Smooth muscle cell (in vitro differentiated cells): ENCODE results near the gene VDAC1. TPM values are rescaled to one million over a fixed set of nuclear protein-coding genes. Genes with fewer than 3 reads are reported as not detected.

Experiments
- DNase-seq: peaks from one replicate; lab custom pipeline; 2025; ENCODE audit not compliant: unreplicated experiment; lab: John Stamatoyannopoulos, UW
- H2AFZ ChIP-seq: fragments of 200-600 bp; sonication (generic); 2 replicates; pipeline ENCODE4 v1.6.0; 2016; ENCODE audit warnings: antibody characterized with exemption, low read depth, mild to moderate bottlenecking
- H3F3A ChIP-seq: fragments of 200-600 bp; sonication (generic); 2 replicates; pipeline ENCODE4 v1.6.0; 2017; ENCODE audit warnings: antibody characterized with exemption, low read depth
- H3K27ac ChIP-seq: fragments of 200-600 bp; sonication (generic); 2 replicates; pipeline ENCODE4 v1.5.1; 2016; ENCODE audit warnings: low read depth, mild to moderate bottlenecking
- H3K27me3 ChIP-seq: fragments of 200-600 bp; sonication (generic); 2 replicates; pipeline ENCODE4 v1.6.1; 2016; ENCODE audit warnings: low read depth, mild to moderate bottlenecking
- H3K36me3 ChIP-seq: fragments of 200-600 bp; sonication (generic); 2 replicates; pipeline ENCODE4 v1.5.1; 2016; ENCODE audit warnings: low read depth
- H3K4me1 ChIP-seq: fragments of 200-600 bp; sonication (generic); 2 replicates; pipeline ENCODE4 v1.5.1; 2016; ENCODE audit warnings: low read depth
- H3K4me2 ChIP-seq: fragments of 200-600 bp; sonication (generic); 2 replicates; pipeline ENCODE4 v1.6.0; 2016; ENCODE audit warnings: mild to moderate bottlenecking
- H3K4me3 ChIP-seq: fragments of 200-600 bp; sonication (generic); 2 replicates; pipeline ENCODE4 v1.5.1; 2016; ENCODE audit warnings: mild to moderate bottlenecking
- H3K79me2 ChIP-seq: fragments of 200-600 bp; sonication (generic); 2 replicates; pipeline ENCODE4 v1.6.0; 2016; ENCODE audit warnings: low read depth, mild to moderate bottlenecking
- H3K9ac ChIP-seq: fragments of 200-600 bp; sonication (generic); 2 replicates; pipeline ENCODE4 v1.6.0; 2016; ENCODE audit warnings: low read depth
- H3K9me3 ChIP-seq: fragments of 200-600 bp; sonication (generic); replicated peaks from 2 replicates; pipeline ENCODE4 v1.5.1; 2016; ENCODE audit warnings: low read depth
- H4K20me1 ChIP-seq: fragments of 200-600 bp; sonication (generic); 2 replicates; pipeline ENCODE4 v1.6.0; 2016; ENCODE audit warnings: low read depth
- WGBS: methylation state at CpG from one replicate; pipeline ENCODE4 v1.1.7; 2016; ENCODE audit warnings: low lambda C conversion rate; 5-methylcytosine and 5-hydroxymethylcytosine counted together
- polyA plus RNA-seq: library from polyadenylated mRNA; unstranded; fragments of >200 nt; fragmentation: Nextera tagmentation; extraction: Ambion mirVana; gene quantifications from 2 replicates; pipeline ENCODE4 v1.2.1, GENCODE V29; 2016
- total RNA-seq: library from RNA; depleted of rRNA; stranded (reverse); fragments of >200 nt; gene quantifications from 2 replicates; pipeline ENCODE4 v1.2.3, GENCODE V29; 2014
- TF ChIP-seq, protein P1 (sequence below): fragments of 200-600 bp; sonication (generic); IDR thresholded peaks from 2 replicates; pipeline ENCODE4 v1.5.1; 2017; ENCODE audit warnings: borderline replicate concordance, mild to moderate bottlenecking, antibody characterized with exemption; ENCODE audit not compliant: insufficient read depth, poor library complexity, severe bottlenecking

Gene VDAC1
- total and polyA plus RNA-seq, 2 experiments from 2014 or later, result 221 to 252 TPM

DNA sequence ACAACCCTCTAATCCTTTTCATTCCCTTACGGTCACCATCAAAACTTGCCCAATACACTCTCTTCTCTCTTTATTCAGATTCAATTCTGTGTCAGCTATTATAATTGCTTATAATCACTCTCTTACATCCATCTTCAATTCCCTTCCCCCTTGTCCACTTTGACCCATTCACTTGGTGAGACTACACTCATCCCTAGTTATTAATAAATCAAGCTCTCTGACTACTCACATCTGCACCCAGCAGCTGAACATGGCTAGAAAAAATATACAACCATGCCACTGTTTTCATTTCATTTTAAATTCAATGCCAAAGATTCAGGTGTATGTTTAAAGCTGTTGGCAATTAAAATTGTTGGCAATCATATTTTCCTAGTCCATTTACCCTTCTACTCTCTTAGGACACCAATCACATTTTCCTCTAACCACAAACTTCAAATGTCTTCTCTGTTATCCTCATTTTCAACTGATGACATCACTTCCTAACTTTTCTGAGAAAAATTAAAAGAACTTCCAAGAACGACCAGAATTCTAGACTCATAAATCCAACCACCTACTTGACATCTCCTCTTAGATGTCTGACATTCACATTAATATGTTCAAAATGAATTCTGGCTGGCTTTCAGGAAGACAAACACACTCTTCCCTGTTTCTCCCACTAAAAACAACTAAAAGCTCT, 41.8 kb downstream of the VDAC1 start:
- Histone ChIP-seq H3K4me1 (peaks cover 10% of the 10 kb centered on the region), H3K4me2 (peak overlapping the region; percentile 64), H3K4me3 (no peak overlapping the region), H2AFZ (no peak overlapping the region), H3K9ac (no peak overlapping the region), H3K27ac (peak overlapping the region; percentile 75), H3K9me3 (no peaks in the 10 kb centered on the region), H4K20me1 (peaks cover 42% of the 10 kb centered on the region), H3K27me3 (no peaks in the 10 kb centered on the region), H3K36me3 (peaks cover 6% of the 10 kb centered on the region), H3F3A (peaks cover 3% of the 10 kb centered on the region), H3K79me2 (peaks cover 83% of the 10 kb centered on the region)
- 58% methylated on average over 2 of the region's 2 CpGs for WGBS
- DNase-seq, result no peak
- TF ChIP-seq, protein P1, sequence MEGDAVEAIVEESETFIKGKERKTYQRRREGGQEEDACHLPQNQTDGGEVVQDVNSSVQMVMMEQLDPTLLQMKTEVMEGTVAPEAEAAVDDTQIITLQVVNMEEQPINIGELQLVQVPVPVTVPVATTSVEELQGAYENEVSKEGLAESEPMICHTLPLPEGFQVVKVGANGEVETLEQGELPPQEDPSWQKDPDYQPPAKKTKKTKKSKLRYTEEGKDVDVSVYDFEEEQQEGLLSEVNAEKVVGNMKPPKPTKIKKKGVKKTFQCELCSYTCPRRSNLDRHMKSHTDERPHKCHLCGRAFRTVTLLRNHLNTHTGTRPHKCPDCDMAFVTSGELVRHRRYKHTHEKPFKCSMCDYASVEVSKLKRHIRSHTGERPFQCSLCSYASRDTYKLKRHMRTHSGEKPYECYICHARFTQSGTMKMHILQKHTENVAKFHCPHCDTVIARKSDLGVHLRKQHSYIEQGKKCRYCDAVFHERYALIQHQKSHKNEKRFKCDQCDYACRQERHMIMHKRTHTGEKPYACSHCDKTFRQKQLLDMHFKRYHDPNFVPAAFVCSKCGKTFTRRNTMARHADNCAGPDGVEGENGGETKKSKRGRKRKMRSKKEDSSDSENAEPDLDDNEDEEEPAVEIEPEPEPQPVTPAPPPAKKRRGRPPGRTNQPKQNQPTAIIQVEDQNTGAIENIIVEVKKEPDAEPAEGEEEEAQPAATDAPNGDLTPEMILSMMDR, result no peak

DNA sequence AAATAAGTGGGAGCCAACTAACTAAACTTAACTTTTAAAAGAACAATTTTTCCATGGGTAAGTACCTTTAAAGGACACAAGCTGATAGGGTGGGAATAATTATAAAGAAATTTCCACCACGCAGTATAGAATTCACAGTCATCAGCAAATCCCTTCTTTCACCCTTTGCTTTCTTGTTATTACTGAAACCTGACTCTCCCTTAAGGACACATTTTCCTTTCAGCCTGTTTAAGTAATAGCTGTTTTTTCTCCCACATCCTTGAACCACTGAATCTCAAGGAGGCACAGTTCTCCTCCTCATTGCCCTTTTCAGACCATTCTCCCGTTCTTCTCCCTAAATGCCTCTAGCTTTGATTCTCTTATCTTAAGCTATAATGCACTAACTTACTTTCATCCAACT, 42.6 kb downstream of the VDAC1 start:
- H3K4me1 ChIP-seq, result peaks cover 4% of the 10 kb centered on the region
- peaks cover 3% of the 10 kb centered on the region for H3F3A ChIP-seq
- DNase-seq, result no peak
- TF ChIP-seq, protein P1, result no peak
- H4K20me1 ChIP-seq, result peaks cover 44% of the 10 kb centered on the region
- peak overlapping the region; percentile 64 for H3K4me2 ChIP-seq
- no peak overlapping the region for H3K9ac ChIP-seq
- peak overlapping the region; percentile 75 for H3K27ac ChIP-seq
- peaks cover 9% of the 10 kb centered on the region for H3K36me3 ChIP-seq
- H3K9me3 ChIP-seq, result no peaks in the 10 kb centered on the region
- H2AFZ ChIP-seq, result no peak overlapping the region
- H3K4me3 ChIP-seq, result no peak overlapping the region
- H3K79me2 ChIP-seq, result peaks cover 75% of the 10 kb centered on the region
- WGBS, result 93% methylated on average over 2 of the region's 2 CpGs
- no peaks in the 10 kb centered on the region for H3K27me3 ChIP-seq

DNA sequence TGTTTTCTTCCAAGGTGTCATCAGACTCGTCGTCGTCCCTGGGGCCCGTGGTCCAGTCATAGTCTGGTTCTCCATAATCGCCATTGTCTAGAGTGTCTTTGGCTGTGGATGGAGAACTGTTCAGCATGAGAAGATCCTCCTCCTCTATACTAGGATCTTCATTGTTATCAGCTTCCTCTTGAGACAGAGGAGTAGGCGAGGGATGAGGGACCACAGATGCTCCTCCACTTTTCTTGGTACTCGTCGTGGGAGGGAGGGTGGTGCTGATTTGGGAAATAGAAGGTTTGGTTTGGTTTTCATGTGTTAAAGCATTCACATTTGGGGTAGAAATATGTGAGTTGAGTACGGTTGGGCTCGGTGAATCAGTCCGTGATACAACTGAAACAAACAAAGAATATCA, 45.1 kb downstream of the VDAC1 start:
- Histone ChIP-seq H3K27ac (no peak overlapping the region), H3K9me3 (no peaks in the 10 kb centered on the region), H3K4me3 (no peak overlapping the region), H4K20me1 (peaks cover 44% of the 10 kb centered on the region), H2AFZ (no peak overlapping the region), H3K79me2 (peaks cover 50% of the 10 kb centered on the region), H3K4me2 (no peak overlapping the region), H3K9ac (no peak overlapping the region), H3F3A (peaks cover 3% of the 10 kb centered on the region), H3K36me3 (peaks cover 9% of the 10 kb centered on the region), H3K4me1 (peaks cover 3% of the 10 kb centered on the region), H3K27me3 (no peaks in the 10 kb centered on the region)
- WGBS, result 97% methylated on average over 11 of the region's 11 CpGs
- no peak for DNase-seq
- TF ChIP-seq, protein P1, result no peak

DNA sequence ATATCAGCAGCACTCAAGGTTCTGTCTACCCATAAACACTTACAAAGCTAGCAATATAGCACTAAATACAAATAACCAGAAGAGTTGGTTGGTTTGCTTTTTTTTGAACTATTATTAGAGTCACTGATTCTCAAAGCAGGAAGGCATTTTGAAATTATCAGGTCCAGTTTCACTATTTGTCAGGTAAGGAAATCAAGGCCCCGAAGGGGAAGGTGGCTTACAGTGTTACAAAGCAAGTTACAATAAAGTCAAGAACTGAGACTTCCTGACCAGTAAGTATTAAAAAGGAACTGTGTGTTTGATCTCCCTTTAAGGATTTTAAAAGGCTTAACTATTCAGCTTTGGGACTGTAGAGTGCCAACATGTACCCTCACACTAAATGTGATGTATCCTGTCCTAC, 47.2 kb downstream of the VDAC1 start:
- H3K79me2 ChIP-seq, result peaks cover 32% of the 10 kb centered on the region
- 100% methylated on average over 1 of the region's 1 CpG for WGBS

More for the DNA sequence above, 47.2 kb downstream of the VDAC1 start:
- no peak overlapping the region for H2AFZ ChIP-seq
- H3K27ac ChIP-seq, result no peak overlapping the region
- no peak for DNase-seq
- no peaks in the 10 kb centered on the region for H3K4me1 ChIP-seq
- peaks cover 35% of the 10 kb centered on the region for H4K20me1 ChIP-seq
- peaks cover 9% of the 10 kb centered on the region for H3K36me3 ChIP-seq
- no peaks in the 10 kb centered on the region for H3F3A ChIP-seq
- no peaks in the 10 kb centered on the region for H3K9me3 ChIP-seq
- no peak overlapping the region for H3K4me2 ChIP-seq
- H3K27me3 ChIP-seq, result no peaks in the 10 kb centered on the region
- TF ChIP-seq, protein P1, result no peak
- no peak overlapping the region for H3K9ac ChIP-seq
- H3K4me3 ChIP-seq, result no peak overlapping the region
